ENCODE data around the gene TRPM4.

DNA sequence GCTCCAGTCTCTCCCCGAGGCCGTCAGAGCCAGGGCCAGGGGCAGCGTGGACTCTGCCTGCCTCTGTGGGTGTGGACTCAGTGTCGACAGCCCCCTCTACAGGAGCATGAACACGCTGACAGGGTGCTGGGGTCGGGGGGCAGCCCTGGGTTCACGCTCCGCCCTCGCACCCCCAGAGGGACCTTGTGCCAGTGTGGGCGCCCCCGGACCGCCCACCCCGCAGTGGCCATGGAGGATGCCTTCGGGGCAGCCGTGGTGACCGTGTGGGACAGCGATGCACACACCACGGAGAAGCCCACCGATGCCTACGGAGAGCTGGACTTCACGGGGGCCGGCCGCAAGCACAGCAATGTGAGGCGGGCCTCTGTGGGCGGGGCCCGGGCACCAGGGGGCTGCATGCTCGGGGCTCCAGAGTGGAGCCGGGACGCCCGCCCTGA is 8.3 kb downstream of the TRPM4 start:
- TF ChIP-seq, protein P1, sequence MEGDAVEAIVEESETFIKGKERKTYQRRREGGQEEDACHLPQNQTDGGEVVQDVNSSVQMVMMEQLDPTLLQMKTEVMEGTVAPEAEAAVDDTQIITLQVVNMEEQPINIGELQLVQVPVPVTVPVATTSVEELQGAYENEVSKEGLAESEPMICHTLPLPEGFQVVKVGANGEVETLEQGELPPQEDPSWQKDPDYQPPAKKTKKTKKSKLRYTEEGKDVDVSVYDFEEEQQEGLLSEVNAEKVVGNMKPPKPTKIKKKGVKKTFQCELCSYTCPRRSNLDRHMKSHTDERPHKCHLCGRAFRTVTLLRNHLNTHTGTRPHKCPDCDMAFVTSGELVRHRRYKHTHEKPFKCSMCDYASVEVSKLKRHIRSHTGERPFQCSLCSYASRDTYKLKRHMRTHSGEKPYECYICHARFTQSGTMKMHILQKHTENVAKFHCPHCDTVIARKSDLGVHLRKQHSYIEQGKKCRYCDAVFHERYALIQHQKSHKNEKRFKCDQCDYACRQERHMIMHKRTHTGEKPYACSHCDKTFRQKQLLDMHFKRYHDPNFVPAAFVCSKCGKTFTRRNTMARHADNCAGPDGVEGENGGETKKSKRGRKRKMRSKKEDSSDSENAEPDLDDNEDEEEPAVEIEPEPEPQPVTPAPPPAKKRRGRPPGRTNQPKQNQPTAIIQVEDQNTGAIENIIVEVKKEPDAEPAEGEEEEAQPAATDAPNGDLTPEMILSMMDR (IDR thresholded peaks at IDR 0.05) = no peak
- no peak for TF ChIP-seq POLR2A (IDR thresholded peaks at IDR 0.05)

All from body of pancreas (tissue), 4 donors.